ENCODE measurements around the gene NSD2. TPM values are rescaled to one million over a fixed set of nuclear protein-coding genes. Genes with fewer than 3 reads are reported as not detected.

The NSD2 gene
- total and polyA plus RNA-seq, 9 of the 15 experiments (the other 6 are each of a cell fraction or from before 2014, with no cell fraction given) = 6.4 to 126 (median 58.8) TPM

GRCh38 chr4:1978741-1979476 lies 107.7 kb downstream of the NSD2 start:
- WGBS (ENCODE audit: insufficient coverage, low coverage, missing lambda C conversion rate) = 93% methylated on average over 39 of the region's 45 CpGs
- H3K79me2 ChIP-seq (ENCODE audit: control insufficient read depth, insufficient read depth, low read length) = no peaks in the 10 kb centered on the region
- no peak overlapping the region for H3K4me2 ChIP-seq (ENCODE audit: insufficient read depth, low read length)
- intact Hi-C loops (cut with micrococcal nuclease) = no loop called here
- H3K9me3 ChIP-seq (replicated peaks; ENCODE audit: control insufficient read depth, insufficient read depth, low read depth, low read length) = no peaks in the 10 kb centered on the region
- BruUV-seq (replicated peaks) = TSS peak; percentile 36
- DNase-seq (ENCODE audit: extremely low read depth in 1 of 4, low spot score in 3 of 4) (no peak), FAIRE-seq (no peak), ATAC-seq (no peak)
- POLR2A ChIA-PET = interaction anchor here (0.7 to 1.1 kb wide), 4 partner anchors 8 to 94 kb away, joined by 3 to 4 read pairs (median 3); no protein-coding TSS in a partner anchor
- H3K36me3 ChIP-seq (ENCODE audit: control insufficient read depth, insufficient read depth, low read length) = peaks cover 98% of the 10 kb centered on the region
- TF ChIP-seq HMGN3 (IDR thresholded peaks at IDR 0.05; ENCODE audit: borderline replicate concordance, extremely low read depth, insufficient read length, low read depth, low read length) = peak; percentile 29
- TF ChIP-seq POLR2H (tag; IDR thresholded peaks at IDR 0.05; ENCODE audit: low read depth) = no peak
- no peak for TF ChIP-seq THRA (IDR thresholded peaks at IDR 0.05)
- TF ChIP-seq ZBTB33 (CRISPR knock-in tag; IDR thresholded peaks at IDR 0.05) = peak; percentile 83
- TF ChIP-seq ZNF277 (CRISPR knock-in tag; IDR thresholded peaks at IDR 0.05; ENCODE audit: borderline replicate concordance) = no peak
- peak; percentile 95 for TF ChIP-seq RBM22 (IDR thresholded peaks at IDR 0.05; ENCODE audit: low read depth, low read length, poor library complexity, severe bottlenecking)
- TF ChIP-seq POLR2G (IDR thresholded peaks at IDR 0.05; ENCODE audit: low read depth, low read length) = peak; percentile 77
- no peak for TF ChIP-seq CC2D1A (IDR thresholded peaks at IDR 0.05)
- TF ChIP-seq MIER1 (IDR thresholded peaks at IDR 0.05; ENCODE audit: low read depth) = peak; percentile 69
- no peak overlapping the region for H3K27ac ChIP-seq (ENCODE audit: extremely low read depth, low read depth, low read length)
- CTCF ChIA-PET (ENCODE audit: low intra/inter-chr PET ratio) = interaction anchor here (0.6 kb wide), 1 partner anchor 30 kb away, joined by 3 read pairs; no protein-coding TSS in a partner anchor
- H3K27me3 ChIP-seq (ENCODE audit: control insufficient read depth in 2 of 2, insufficient read depth in 2 of 2, low read length in 2 of 2) = no peaks in the 10 kb centered on the region
- no peaks in the 10 kb centered on the region for H3K9me1 ChIP-seq (ENCODE audit: control insufficient read depth, insufficient read depth, low read length)
- no peak overlapping the region for H3K4me3 ChIP-seq
- H3K4me1 ChIP-seq (replicated peaks in 1 of 2; ENCODE audit: control insufficient read depth in 2 of 2, insufficient read depth in 2 of 2, low read length in 2 of 2) = peaks cover 2 to 22% of the 10 kb centered on the region in 2 experiments; a peak in 4 of 5 replicates
- in situ Hi-C loops (cut with MboI) = no loop called here
- H2AFZ ChIP-seq (ENCODE audit: low read depth, low read length) = no peak overlapping the region
- H3K9ac ChIP-seq (ENCODE audit: insufficient read depth in 1 of 2, low read depth in 2 of 2, low read length in 2 of 2) = no peak overlapping the region
- H4K20me1 ChIP-seq (replicated peaks; ENCODE audit: control insufficient read depth, insufficient read depth, low read length) = peaks cover 15% of the 10 kb centered on the region

Data from K562 (cell line).